Glutamatergic neuron (in vitro differentiated cells): ENCODE data around the gene GPC6. TPM values are rescaled to one million over a fixed set of nuclear protein-coding genes. Genes with fewer than 3 reads are reported as not detected.

Source experiments
- DNase-seq: peaks from one replicate; pipeline ENCODE4 v3.0.0; 2022
- H3K27ac Mint-ChIP-seq: one replicate; pipeline ENCODE4 v1.8.0; 2020; ENCODE audit warnings: mild to moderate bottlenecking, mixed read lengths, inconsistent platforms; ENCODE audit not compliant: unreplicated experiment
- H3K27me3 Mint-ChIP-seq: one replicate; pipeline ENCODE4 v1.8.0; 2020; ENCODE audit warnings: mild to moderate bottlenecking, moderate library complexity, mixed read lengths, inconsistent platforms; ENCODE audit not compliant: unreplicated experiment
- H3K36me3 Mint-ChIP-seq: one replicate; pipeline ENCODE4 v1.8.0; 2020; ENCODE audit warnings: mild to moderate bottlenecking, mixed read lengths, inconsistent platforms; ENCODE audit not compliant: unreplicated experiment
- H3K4me1 Mint-ChIP-seq: one replicate; pipeline ENCODE4 v1.8.0; 2020; ENCODE audit warnings: mild to moderate bottlenecking, low read depth, mixed read lengths, inconsistent platforms; ENCODE audit not compliant: unreplicated experiment
- H3K4me3 Mint-ChIP-seq: one replicate; pipeline ENCODE4 v1.8.0; 2020; ENCODE audit warnings: mild to moderate bottlenecking, mixed read lengths, inconsistent platforms; ENCODE audit not compliant: unreplicated experiment
- H3K9me3 Mint-ChIP-seq: one replicate; pipeline ENCODE4 v1.8.0; 2020; ENCODE audit warnings: mild to moderate bottlenecking, moderate library complexity, mixed read lengths, inconsistent platforms; ENCODE audit not compliant: unreplicated experiment
- total RNA-seq: library from RNA; stranded (reverse); fragmentation: NEBNext Ultra II Directional; extraction: Animal tissue kit (Norgen Biotek cat#: 25700); gene quantifications from one replicate; pipeline ENCODE4 v1.2.1, GENCODE V29; 2021; ENCODE audit not compliant: unreplicated experiment
- TF ChIP-seq, protein P1 (sequence below): fragments of 200-600 bp; sonication (generic); IDR thresholded peaks from one replicate; pipeline ENCODE4 v1.5.0; 2021; ENCODE audit not compliant: partially characterized antibody, unreplicated experiment

Gene GPC6
- total RNA-seq, 1 donor from 2014 or later = 11.8 TPM

DNA sequence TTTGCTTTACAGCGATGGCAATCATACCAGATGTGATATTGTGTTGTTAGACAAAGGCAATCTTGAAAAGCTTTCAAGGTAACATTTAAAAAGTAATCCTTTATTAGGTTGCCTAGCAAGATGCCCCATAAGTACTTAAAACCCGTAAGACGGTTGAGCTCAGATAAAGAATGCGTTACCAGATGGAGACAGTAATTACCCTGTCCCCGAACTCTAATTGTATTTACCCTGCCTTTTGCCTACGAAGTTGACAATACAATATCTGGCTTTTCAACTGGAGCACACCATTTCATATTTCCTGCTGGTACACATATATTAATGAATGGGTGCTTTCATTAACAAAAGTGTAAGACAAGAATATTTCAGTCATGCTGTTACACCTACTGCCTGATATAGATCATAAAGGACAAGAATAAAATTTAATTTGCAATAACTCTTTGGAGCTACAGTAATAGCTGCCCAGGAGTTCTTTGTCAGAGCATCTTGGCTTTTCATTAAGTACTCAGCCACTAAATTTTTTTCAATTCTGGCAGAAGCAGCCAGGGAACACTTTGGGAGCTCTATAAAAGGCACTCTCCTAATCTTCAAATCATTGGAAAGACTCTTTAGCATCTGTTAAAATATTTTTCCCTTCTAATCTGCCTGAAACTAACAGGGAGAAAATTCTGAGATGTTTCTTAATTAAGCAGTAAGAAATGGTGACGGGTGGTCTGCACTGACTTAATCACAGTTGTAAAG, 1189.1 kb downstream of the GPC6 start:
- peaks cover 14% of the 10 kb centered on the region for H3K4me1 Mint-ChIP-seq
- DNase-seq = no peak
- no peak overlapping the region for H3K4me3 Mint-ChIP-seq
- TF ChIP-seq, protein P1, sequence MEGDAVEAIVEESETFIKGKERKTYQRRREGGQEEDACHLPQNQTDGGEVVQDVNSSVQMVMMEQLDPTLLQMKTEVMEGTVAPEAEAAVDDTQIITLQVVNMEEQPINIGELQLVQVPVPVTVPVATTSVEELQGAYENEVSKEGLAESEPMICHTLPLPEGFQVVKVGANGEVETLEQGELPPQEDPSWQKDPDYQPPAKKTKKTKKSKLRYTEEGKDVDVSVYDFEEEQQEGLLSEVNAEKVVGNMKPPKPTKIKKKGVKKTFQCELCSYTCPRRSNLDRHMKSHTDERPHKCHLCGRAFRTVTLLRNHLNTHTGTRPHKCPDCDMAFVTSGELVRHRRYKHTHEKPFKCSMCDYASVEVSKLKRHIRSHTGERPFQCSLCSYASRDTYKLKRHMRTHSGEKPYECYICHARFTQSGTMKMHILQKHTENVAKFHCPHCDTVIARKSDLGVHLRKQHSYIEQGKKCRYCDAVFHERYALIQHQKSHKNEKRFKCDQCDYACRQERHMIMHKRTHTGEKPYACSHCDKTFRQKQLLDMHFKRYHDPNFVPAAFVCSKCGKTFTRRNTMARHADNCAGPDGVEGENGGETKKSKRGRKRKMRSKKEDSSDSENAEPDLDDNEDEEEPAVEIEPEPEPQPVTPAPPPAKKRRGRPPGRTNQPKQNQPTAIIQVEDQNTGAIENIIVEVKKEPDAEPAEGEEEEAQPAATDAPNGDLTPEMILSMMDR = no peak
- H3K27ac Mint-ChIP-seq = no peak overlapping the region
- H3K27me3 Mint-ChIP-seq = no peaks in the 10 kb centered on the region
- H3K36me3 Mint-ChIP-seq = no peaks in the 10 kb centered on the region
- H3K9me3 Mint-ChIP-seq = peaks cover 2% of the 10 kb centered on the region

DNA sequence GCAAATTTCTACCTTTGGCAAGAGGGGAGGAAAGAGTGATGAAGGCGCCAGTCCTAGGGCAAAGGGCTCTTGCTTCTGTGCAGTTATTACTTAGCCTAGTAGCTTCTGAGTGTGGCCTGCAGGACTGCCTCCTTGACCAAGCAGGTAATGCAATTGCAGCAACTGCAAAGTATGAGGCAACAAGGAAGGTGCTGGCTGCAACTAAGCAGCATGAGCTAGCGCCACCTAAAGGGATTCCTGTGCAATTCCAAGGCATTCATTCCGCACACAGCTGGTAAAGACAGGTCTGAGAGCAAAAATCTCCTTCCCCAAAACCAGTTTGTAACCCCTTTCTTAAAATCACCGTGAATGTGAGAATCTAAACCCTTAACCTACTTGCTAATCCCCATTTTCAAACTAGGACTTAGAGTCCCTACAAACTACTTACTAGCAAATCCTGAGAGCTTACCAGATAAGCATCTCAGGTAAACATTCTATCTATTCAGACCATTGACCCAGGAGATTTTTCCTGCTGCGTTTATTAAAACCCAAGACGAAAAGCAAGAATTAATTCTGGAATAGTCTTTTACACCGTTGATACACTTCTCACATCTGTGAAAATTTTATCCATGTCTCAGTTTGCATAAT, 1190.0 kb downstream of the GPC6 start:
- Mint-ChIP-seq H3K36me3 (no peaks in the 10 kb centered on the region), H3K9me3 (peaks cover 2% of the 10 kb centered on the region), H3K27ac (no peak overlapping the region), H3K4me3 (no peak overlapping the region), H3K4me1 (peaks cover 14% of the 10 kb centered on the region), H3K27me3 (no peaks in the 10 kb centered on the region)
- peak; percentile 37 for DNase-seq
- TF ChIP-seq, protein P1 = peak; percentile 68

DNA sequence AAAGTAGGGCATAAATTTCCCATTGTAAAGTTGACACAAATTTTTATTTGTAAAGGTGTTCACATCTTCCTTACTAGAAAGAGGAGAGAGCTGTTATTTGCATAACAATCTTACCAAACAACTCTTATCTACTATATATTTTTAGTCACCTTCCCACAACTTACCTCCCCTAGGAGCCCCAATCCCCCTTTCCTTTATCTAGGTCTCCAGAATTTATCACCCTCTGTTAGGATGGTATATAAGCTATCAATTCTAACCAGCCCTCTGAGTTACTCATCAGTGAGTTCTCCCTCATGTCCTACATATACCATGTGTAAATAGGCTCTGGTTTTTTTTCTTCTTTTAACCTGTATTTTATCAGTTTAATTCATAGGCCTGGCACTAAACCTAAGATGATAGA, 1190.7 kb downstream of the GPC6 start:
- peaks cover 10% of the 10 kb centered on the region for H3K4me1 Mint-ChIP-seq
- H3K36me3 Mint-ChIP-seq = no peaks in the 10 kb centered on the region
- no peaks in the 10 kb centered on the region for H3K27me3 Mint-ChIP-seq
- no peak overlapping the region for H3K27ac Mint-ChIP-seq
- H3K9me3 Mint-ChIP-seq = peaks cover 2% of the 10 kb centered on the region
- H3K4me3 Mint-ChIP-seq = no peak overlapping the region
- no peak for DNase-seq
- TF ChIP-seq, protein P1 = no peak

DNA sequence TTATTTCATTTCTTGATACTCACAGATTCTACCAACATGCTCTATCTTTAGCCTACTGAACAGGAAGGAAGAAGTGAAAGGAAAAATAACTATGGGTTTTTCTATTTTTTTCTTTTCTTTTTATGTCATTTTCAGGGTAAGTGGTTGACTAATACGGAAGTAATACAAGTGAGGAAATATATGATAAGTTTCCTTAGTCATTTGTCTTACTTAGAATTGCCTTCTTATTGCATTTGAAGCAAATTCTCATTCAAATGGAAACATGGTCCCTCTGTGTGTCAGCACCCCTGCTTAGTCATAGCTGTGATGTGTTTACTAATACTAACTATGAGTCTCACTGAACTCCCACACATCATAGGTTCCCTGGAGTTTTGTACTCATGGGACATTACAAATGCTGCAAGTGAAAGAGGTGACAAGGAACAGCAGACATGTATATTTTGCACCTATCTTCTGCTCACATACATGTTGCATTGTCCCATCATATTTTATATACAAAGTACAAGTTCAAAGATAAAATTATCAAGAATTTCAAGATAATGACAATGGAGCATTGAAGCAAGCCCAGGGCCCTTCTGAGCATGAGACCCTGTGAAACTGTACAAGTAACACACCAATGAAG, 1192.8 kb downstream of the GPC6 start:
- Mint-ChIP-seq H3K36me3 (no peaks in the 10 kb centered on the region), H3K4me1 (peaks cover 10% of the 10 kb centered on the region), H3K9me3 (peaks cover 2% of the 10 kb centered on the region), H3K27ac (no peak overlapping the region), H3K4me3 (no peak overlapping the region), H3K27me3 (no peaks in the 10 kb centered on the region)
- no peak for DNase-seq
- TF ChIP-seq, protein P1 = no peak

DNA sequence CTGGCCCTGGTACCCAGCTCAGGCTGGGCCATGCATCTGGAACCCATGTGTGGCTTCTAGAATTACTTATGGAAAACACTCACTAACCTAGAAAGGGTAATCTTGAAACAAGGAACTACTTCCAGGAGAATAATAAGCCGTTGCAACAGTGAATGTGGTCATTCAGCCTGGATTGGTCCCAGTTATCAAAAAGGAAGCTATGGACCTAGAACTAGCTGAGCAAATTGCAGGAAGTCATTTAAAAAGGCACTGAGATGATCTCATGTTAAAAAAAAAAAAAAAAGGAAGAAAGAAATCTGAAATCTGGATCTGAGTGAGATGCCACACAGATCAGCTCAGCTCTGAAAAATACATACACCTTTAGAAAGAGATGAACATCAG, 1193.3 kb downstream of the GPC6 start:
- DNase-seq = no peak
- Mint-ChIP-seq H3K27ac (no peak overlapping the region), H3K36me3 (no peaks in the 10 kb centered on the region), H3K4me3 (no peak overlapping the region), H3K9me3 (peaks cover 2% of the 10 kb centered on the region), H3K27me3 (no peaks in the 10 kb centered on the region), H3K4me1 (peaks cover 8% of the 10 kb centered on the region)
- TF ChIP-seq, protein P1 = no peak
